ENCODE results near the gene FXYD7. TPM values are rescaled to one million over a fixed set of nuclear protein-coding genes. Genes with fewer than 3 reads are reported as not detected.

The FXYD7 gene
- total and polyA plus RNA-seq, 2 experiments from 2014 or later = 0.22 to 0.27 TPM

- Histone ChIP-seq H3K79me2 (peaks cover 17% of the 10 kb centered on the region), H4K20me1 (ENCODE audit: insufficient read depth, poor library complexity, severe bottlenecking) (no peaks in the 10 kb centered on the region), H2AFZ (no peak overlapping the region), H3K36me3 (replicated peaks; ENCODE audit: insufficient read depth, low read depth) (no peaks in the 10 kb centered on the region), H3K9me2 (replicated peaks; ENCODE audit: insufficient read depth) (no peaks in the 10 kb centered on the region), H3K9me3 (ENCODE audit: low read depth) (no peaks in the 10 kb centered on the region), H3K4me1 (ENCODE audit: insufficient read depth) (peaks cover 8% of the 10 kb centered on the region), H3K4me2 (peak overlapping the region; percentile 75), H3K27ac (no peak overlapping the region), H3K4me3 (no peak overlapping the region), H3K27me3 (no peaks in the 10 kb centered on the region)
- 85% methylated on average over 14 of the region's 14 CpGs for WGBS (ENCODE audit: low lambda C conversion rate, missing lambda C conversion rate)
- DNase-seq (ENCODE audit: low spot score) = no peak
- TF ChIP-seq CTCF (IDR thresholded peaks at IDR 0.05; ENCODE audit: poor library complexity) (no peak), EZH2 (IDR thresholded peaks at IDR 0.05; ENCODE audit: borderline replicate concordance) (no peak), EZH2phosphoT487 (IDR thresholded peaks at IDR 0.05; ENCODE audit: low read depth, severe bottlenecking, unreplicated experiment) (no peak)
Observed at GRCh38 chr19:35119091-35119490, 24.0 kb upstream of the FXYD7 start.

GRCh38 chr19:35119578-35120155 lies 23.4 kb upstream of the FXYD7 start:
- WGBS (ENCODE audit: low lambda C conversion rate, missing lambda C conversion rate) = 94% methylated on average over 9 of the region's 9 CpGs
- no peaks in the 10 kb centered on the region for H4K20me1 ChIP-seq (ENCODE audit: insufficient read depth, poor library complexity, severe bottlenecking)
- H3K4me2 ChIP-seq = peak overlapping the region; percentile 75
- no peaks in the 10 kb centered on the region for H3K27me3 ChIP-seq
- TF ChIP-seq CTCF (IDR thresholded peaks at IDR 0.05; ENCODE audit: poor library complexity) (no peak), EZH2 (IDR thresholded peaks at IDR 0.05; ENCODE audit: borderline replicate concordance) (no peak), EZH2phosphoT487 (IDR thresholded peaks at IDR 0.05; ENCODE audit: low read depth, severe bottlenecking, unreplicated experiment) (no peak)
- H2AFZ ChIP-seq = no peak overlapping the region
- no peaks in the 10 kb centered on the region for H3K9me2 ChIP-seq (replicated peaks; ENCODE audit: insufficient read depth)
- no peaks in the 10 kb centered on the region for H3K9me3 ChIP-seq (ENCODE audit: low read depth)
- peak overlapping the region; percentile 65 for H3K27ac ChIP-seq
- peaks cover 8% of the 10 kb centered on the region for H3K4me1 ChIP-seq (ENCODE audit: insufficient read depth)
- H3K36me3 ChIP-seq (replicated peaks; ENCODE audit: insufficient read depth, low read depth) = no peaks in the 10 kb centered on the region
- H3K4me3 ChIP-seq = no peak overlapping the region
- peaks cover 17% of the 10 kb centered on the region for H3K79me2 ChIP-seq
- no peak for DNase-seq (ENCODE audit: low spot score)

GRCh38 chr19:35120492-35120891 lies 22.6 kb upstream of the FXYD7 start:
- no peak overlapping the region for H3K4me3 ChIP-seq
- peak overlapping the region; percentile 65 for H3K27ac ChIP-seq
- peak overlapping the region; percentile 75 for H3K4me2 ChIP-seq
- H3K4me1 ChIP-seq (ENCODE audit: insufficient read depth) = peaks cover 14% of the 10 kb centered on the region
- no peak for DNase-seq (ENCODE audit: low spot score)
- no peaks in the 10 kb centered on the region for H3K27me3 ChIP-seq
- WGBS (ENCODE audit: low lambda C conversion rate, missing lambda C conversion rate) = 49% methylated on average over 7 of the region's 7 CpGs
- no peaks in the 10 kb centered on the region for H3K9me2 ChIP-seq (replicated peaks; ENCODE audit: insufficient read depth)
- H3K36me3 ChIP-seq (replicated peaks; ENCODE audit: insufficient read depth, low read depth) = no peaks in the 10 kb centered on the region
- TF ChIP-seq EZH2 (IDR thresholded peaks at IDR 0.05; ENCODE audit: borderline replicate concordance) = no peak
- TF ChIP-seq CTCF (IDR thresholded peaks at IDR 0.05; ENCODE audit: poor library complexity) = no peak
- TF ChIP-seq EZH2phosphoT487 (IDR thresholded peaks at IDR 0.05; ENCODE audit: low read depth, severe bottlenecking, unreplicated experiment) = no peak
- H4K20me1 ChIP-seq (ENCODE audit: insufficient read depth, poor library complexity, severe bottlenecking) = no peaks in the 10 kb centered on the region
- peaks cover 14% of the 10 kb centered on the region for H3K79me2 ChIP-seq
- H2AFZ ChIP-seq = no peak overlapping the region
- no peaks in the 10 kb centered on the region for H3K9me3 ChIP-seq (ENCODE audit: low read depth)
